GM23248 (cell line): Measurements from ENCODE around the gene GANC.

ENCODE experiments used
- EZH2 ChIP-seq: fragments of 200-600 bp; sonication (generic); IDR thresholded peaks from 2 replicates; pipeline ENCODE4 v1.6.1; 2018; ENCODE audit warnings: antibody characterized with exemption, mild to moderate bottlenecking; ENCODE audit not compliant: insufficient read depth, poor library complexity, severe bottlenecking
- EZH2phosphoT487 ChIP-seq: fragments of 200-600 bp; sonication (generic); IDR thresholded peaks from 2 replicates; pipeline ENCODE4 v1.6.1; 2018; ENCODE audit warnings: antibody characterized with exemption, moderate library complexity, mild to moderate bottlenecking, low read depth; ENCODE audit not compliant: insufficient read depth

DNA sequence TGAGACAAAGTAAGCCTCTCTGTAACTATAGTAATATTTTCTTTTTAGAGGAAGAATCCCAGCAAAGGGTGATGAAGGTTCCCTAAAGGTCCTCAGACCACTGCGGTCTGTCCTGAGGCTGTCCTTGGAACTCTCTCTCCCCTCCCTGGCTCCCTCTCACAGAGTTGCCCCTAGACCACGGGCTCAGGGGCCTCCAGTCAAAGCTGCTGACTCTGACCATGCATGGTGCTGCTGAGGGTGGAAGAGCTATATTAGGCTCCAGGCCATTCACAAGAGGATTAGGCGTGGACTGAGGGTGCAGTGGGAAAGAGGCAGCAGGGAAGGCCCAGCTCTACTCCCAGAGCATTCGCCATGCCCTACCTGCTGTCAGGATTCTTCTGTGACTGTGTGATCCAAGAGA lies 100.9 kb downstream of the GANC start:
- TF ChIP-seq EZH2phosphoT487 = no peak
- no peak for TF ChIP-seq EZH2
